Breast epithelium (tissue), 4 donors: ENCODE measurements around the gene ADORA1. TPM values are rescaled to one million over a fixed set of nuclear protein-coding genes. Genes with fewer than 3 reads are reported as not detected.

Experiments used
- DNase-seq, 2 donors: peaks; one replicate each; pipeline ENCODE4 v3.0.0-alpha.2; 2019; ENCODE audit warnings: low spot score in 2 of 2
- H3K27ac ChIP-seq, 2 donors: fragments of 200-600 bp; sonication (generic) in 1 of 2; one replicate each; pipeline ENCODE4 v1.5.1; 2016 to 2019; ENCODE audit warnings: mild to moderate bottlenecking in 1 of 2
- H3K27me3 ChIP-seq, 2 donors: fragments of 200-600 bp; sonication (generic) in 1 of 2; one replicate each; pipeline versions ENCODE4 v1.5.1 to v1.6.0; 2017 to 2019; ENCODE audit warnings: control low read depth in 1 of 2, mild to moderate bottlenecking in 1 of 2
- H3K36me3 ChIP-seq: fragments of 200-600 bp; one replicate; pipeline ENCODE4 v1.5.1; 2019
- H3K4me1 ChIP-seq, 2 donors: fragments of 200-600 bp; sonication (generic); one replicate each; pipeline ENCODE4 v1.5.1; 2016 to 2019; ENCODE audit warnings: control low read depth in 1 of 2
- H3K4me3 ChIP-seq, 3 donors: fragments of 200-600 bp; sonication (generic); 1 replicate in 2 of 3; 2 replicates in 1 of 3; pipeline ENCODE4 v1.5.1; 2016 to 2019; ENCODE audit warnings: mild to moderate bottlenecking in 3 of 3, moderate library complexity in 2 of 3
- H3K9me3 ChIP-seq, 2 donors: fragments of 200-600 bp; sonication (generic) in 1 of 2; one replicate each; pipeline ENCODE4 v1.5.1; 2016 to 2019; ENCODE audit warnings: control low read depth in 1 of 2
- CTCF ChIP-seq, 3 donors: fragments of 450-650 bp; IDR thresholded peaks; one replicate each; pipeline ENCODE4 v1.5.1; 2016 to 2017; ENCODE audit warnings: antibody characterized with exemption in 3 of 3, mild to moderate bottlenecking in 3 of 3, moderate library complexity in 3 of 3
- POLR2A ChIP-seq: fragments of 450-650 bp; IDR thresholded peaks from one replicate; pipeline ENCODE4 v1.6.1; 2016; ENCODE audit warnings: antibody characterized with exemption, mild to moderate bottlenecking, moderate library complexity
- POLR2AphosphoS5 ChIP-seq, 3 donors: sonication (generic); formaldehyde crosslinking; IDR thresholded peaks; one replicate each; pipeline ENCODE4 v1.6.1; 2017; ENCODE audit warnings: antibody characterized with exemption in 3 of 3
- intact Hi-C: fragments of 100-400 bp; cut with DNase I; formaldehyde crosslinking; loops from one replicate; pipeline ENCODE4 v1.15.1; 2023; ENCODE audit warnings: low total_unique reads
- total RNA-seq, 3 donors: library from RNA; depleted of rRNA; stranded (reverse); fragments of >200 nt; gene quantifications; one replicate each; pipeline ENCODE4 v1.1.0, GENCODE V29; 2016

The ADORA1 gene
- total RNA-seq, 3 donors from 2014 or later: 0.64 to 14.5 (median 5.2) TPM

- Histone ChIP-seq H3K27ac (no peak overlapping the region), H3K36me3 (no peaks in the 10 kb centered on the region), H3K9me3 (no peaks in the 10 kb centered on the region), H3K27me3 (no peaks in the 10 kb centered on the region), H3K4me1 (no peaks in the 10 kb centered on the region), H3K4me3 (no peak overlapping the region)
- DNase-seq: no peak
- TF ChIP-seq POLR2AphosphoS5 (IDR thresholded peaks at IDR 0.05) (no peak), CTCF (IDR thresholded peaks at IDR 0.05) (no peak), POLR2A (no peak)
- intact Hi-C loops: no loop called here
Measured at GRCh38 chr1:203162403-203162802, 34.9 kb downstream of the ADORA1 start.

GRCh38 chr1:203163891-203164635 lies 36.5 kb downstream of the ADORA1 start:
- TF ChIP-seq CTCF (IDR thresholded peaks at IDR 0.05) (no peak), POLR2AphosphoS5 (IDR thresholded peaks at IDR 0.05) (no peak)
- intact Hi-C loops: no loop called here
- H3K9me3 ChIP-seq: no peaks in the 10 kb centered on the region
- no peaks in the 10 kb centered on the region for H3K4me1 ChIP-seq
- DNase-seq: no peak
- H3K36me3 ChIP-seq: no peaks in the 10 kb centered on the region
- H3K27ac ChIP-seq: no peak overlapping the region
- H3K27me3 ChIP-seq: no peaks in the 10 kb centered on the region
- no peak overlapping the region for H3K4me3 ChIP-seq

- no peaks in the 10 kb centered on the region for H3K4me1 ChIP-seq
- TF ChIP-seq POLR2A (no peak), POLR2AphosphoS5 (IDR thresholded peaks at IDR 0.05) (no peak), CTCF (IDR thresholded peaks at IDR 0.05) (no peak)
- H3K27me3 ChIP-seq: no peaks in the 10 kb centered on the region
- H3K9me3 ChIP-seq: no peaks in the 10 kb centered on the region
- no peak overlapping the region for H3K27ac ChIP-seq
- DNase-seq: no peak
- H3K36me3 ChIP-seq: no peaks in the 10 kb centered on the region
- intact Hi-C loops: no loop called here
- no peak overlapping the region for H3K4me3 ChIP-seq
Measured at GRCh38 chr1:203165101-203165799, 37.7 kb downstream of the ADORA1 start.

GRCh38 chr1:203165800-203166161 lies 38.3 kb downstream of the ADORA1 start:
- no peaks in the 10 kb centered on the region for H3K27me3 ChIP-seq
- TF ChIP-seq POLR2AphosphoS5 (IDR thresholded peaks at IDR 0.05) (no peak), CTCF (IDR thresholded peaks at IDR 0.05) (no peak)
- H3K4me3 ChIP-seq: no peak overlapping the region
- H3K36me3 ChIP-seq: no peaks in the 10 kb centered on the region
- H3K9me3 ChIP-seq: no peaks in the 10 kb centered on the region
- DNase-seq: no peak
- H3K27ac ChIP-seq: no peak overlapping the region
- intact Hi-C loops: no loop called here
- H3K4me1 ChIP-seq: no peaks in the 10 kb centered on the region

GRCh38 chr1:203166192-203166940 lies 38.8 kb downstream of the ADORA1 start:
- DNase-seq: no peak
- Histone ChIP-seq H3K27me3 (no peaks in the 10 kb centered on the region), H3K4me1 (no peaks in the 10 kb centered on the region), H3K27ac (no peak overlapping the region), H3K36me3 (no peaks in the 10 kb centered on the region), H3K9me3 (no peaks in the 10 kb centered on the region), H3K4me3 (no peak overlapping the region)
- intact Hi-C loops: no loop called here
- no peak for TF ChIP-seq POLR2A
- TF ChIP-seq POLR2AphosphoS5 (IDR thresholded peaks at IDR 0.05): no peak
- TF ChIP-seq CTCF (IDR thresholded peaks at IDR 0.05): no peak
